Smooth muscle cell of the brain vasculature (primary cell): ENCODE results near the gene NBPF3.
A peak's percentile ranks its signal among the peaks of the same experiment; 100 is the strongest.

Experiments used
- DNase-seq: peaks from one replicate; pipeline ENCODE4 v3.0.0-alpha.2; 2012; ENCODE audit warnings: low read depth, low spot score

The NBPF3 gene

DNA sequence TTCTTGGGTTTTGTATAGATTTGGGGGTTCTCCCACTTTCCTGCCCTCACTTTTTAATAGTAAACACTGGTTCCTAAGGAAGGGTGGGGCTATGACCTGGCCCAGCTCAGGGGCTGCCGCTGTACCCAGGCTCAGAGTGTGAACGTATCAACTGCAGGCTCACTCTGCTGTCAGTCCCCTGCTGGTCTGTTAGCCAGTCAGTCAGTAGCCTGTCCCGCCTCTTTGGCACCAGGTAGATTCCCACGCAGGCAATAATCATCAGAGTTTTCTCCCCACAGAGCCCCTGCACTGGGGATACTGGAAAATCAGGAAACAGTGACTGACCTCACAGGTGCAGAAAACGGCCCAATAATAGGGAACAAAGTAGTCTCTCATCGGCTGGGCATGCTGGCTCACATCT is 54.3 kb downstream of the NBPF3 start:
- no peak for DNase-seq

DNA sequence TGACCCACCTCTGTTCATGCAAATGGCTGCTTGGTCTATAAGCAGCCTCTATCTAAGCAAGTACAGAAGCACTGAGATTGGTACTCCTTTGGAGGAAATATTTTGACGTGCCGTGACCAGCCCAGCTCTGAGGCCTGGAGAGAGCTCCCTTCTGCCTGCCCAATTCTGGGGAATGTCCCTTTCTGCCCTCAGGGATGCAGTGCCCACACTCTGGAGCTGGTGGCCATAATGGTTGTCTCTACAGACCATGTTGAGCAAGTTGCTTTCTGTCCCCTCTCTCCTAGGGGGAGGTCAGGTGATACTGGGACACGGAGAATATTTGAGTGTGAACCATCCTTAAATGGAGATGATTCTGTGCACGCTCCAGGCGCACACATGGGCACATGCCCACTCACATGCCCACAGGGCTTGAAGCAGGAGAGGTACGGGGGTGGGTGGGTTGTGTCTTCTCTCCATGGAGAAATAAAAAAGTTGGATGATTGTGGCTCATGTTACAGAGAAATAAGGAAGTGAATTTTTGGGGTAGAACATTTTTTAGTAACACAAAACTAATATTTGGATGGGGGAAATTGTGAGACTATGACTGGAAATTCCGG is 55.4 kb downstream of the NBPF3 start:
- DNase-seq, result no peak

DNA sequence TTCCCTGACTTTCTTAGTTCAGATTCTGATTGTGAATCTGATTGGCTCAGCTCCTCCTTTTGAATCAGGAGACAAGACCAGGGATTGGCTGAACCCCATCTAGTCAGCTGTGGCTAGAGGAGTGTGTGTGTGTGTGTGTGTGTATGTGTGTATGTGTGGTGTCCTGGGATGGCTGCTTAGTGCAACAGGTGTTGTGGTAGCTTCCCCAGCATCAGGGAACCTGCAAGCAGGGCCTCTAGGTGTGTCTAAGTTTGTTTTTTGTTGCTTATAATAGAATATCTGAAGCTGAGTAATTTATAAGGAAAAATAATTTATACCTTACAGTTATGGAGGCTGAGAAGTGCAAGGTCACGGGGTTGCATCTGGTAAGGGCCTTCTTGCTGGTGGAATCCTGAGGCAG is 56.1 kb downstream of the NBPF3 start:
- DNase-seq, result no peak

DNA sequence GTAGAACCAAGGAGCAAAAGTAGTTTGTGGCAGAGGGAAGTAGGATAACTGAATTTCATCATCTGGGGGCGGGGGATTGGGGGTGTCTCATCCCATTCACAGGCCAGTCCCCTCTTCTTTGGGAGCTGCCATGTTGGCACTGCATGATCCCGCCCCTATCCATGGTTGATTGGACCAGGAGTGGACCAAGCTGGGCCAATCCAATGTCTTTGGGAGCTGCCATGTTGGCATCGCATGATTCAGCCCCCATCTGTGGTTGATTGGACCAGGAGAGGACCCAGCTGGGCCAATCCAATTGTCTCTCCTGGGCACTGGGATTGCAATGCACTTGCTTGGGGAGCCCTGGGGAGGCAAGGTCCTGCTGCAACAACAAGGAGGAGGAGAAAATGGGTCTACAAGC is 56.9 kb downstream of the NBPF3 start:
- DNase-seq, result no peak

DNA sequence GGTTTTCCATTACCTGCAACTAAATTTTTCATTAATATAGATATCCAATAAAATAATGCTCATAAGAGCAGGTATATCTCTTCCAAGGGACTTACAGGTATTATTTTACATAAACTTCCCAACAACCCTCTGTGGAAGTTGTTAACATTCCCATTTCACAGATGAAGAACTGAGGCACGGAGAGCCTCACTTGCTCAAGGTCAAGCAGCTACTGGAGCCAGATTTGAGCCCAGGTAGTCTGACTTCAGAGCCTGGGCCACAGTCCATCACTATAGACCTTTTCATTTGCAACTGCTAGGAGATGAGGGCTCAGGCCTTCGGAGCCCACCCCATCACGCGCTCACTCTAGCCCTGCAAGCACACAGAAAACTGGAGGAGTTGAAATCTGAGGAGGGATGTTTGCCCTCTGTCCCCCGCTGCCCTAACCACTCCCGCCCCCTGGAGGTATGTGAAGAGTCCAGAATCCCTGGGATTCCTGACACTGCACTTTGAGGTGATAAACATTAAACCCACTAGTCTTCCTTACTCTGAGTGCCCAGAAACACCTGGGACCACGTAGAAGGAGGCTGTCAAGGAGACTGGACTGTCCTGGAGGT is 57.6 kb downstream of the NBPF3 start:
- DNase-seq, result no peak

DNA sequence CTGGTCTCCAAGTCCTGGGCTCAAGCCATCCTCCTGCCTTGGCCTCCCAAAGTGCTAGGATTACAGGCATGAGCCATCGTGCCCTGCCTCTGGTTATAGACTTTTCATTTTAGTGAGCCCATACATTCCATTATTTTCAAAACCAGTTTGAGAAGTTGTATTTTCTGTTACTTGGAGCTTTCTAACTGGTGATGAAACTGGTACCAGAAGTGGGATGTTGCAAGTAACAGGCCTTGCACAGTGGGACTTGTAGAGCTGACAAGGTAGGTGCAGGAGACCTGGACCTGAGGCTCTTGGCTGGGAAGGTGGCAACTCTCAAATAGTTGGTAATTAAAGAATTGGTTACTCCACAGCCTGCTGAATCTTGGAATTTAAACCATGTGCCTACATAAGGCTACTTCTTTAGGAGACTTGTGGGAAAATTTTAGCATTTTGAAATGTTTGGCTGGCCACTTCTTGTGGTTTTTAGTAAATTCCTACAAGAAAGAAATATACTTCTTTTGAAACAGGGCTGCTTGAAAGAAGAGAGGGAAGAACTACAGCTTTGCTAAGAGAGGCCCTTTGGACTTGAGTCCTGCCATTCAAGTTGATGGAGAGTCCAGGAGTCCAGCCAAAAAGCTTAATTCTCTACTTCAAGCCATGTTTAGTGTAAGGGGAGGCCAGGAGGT is 59.5 kb downstream of the NBPF3 start:
- no peak for DNase-seq

DNA sequence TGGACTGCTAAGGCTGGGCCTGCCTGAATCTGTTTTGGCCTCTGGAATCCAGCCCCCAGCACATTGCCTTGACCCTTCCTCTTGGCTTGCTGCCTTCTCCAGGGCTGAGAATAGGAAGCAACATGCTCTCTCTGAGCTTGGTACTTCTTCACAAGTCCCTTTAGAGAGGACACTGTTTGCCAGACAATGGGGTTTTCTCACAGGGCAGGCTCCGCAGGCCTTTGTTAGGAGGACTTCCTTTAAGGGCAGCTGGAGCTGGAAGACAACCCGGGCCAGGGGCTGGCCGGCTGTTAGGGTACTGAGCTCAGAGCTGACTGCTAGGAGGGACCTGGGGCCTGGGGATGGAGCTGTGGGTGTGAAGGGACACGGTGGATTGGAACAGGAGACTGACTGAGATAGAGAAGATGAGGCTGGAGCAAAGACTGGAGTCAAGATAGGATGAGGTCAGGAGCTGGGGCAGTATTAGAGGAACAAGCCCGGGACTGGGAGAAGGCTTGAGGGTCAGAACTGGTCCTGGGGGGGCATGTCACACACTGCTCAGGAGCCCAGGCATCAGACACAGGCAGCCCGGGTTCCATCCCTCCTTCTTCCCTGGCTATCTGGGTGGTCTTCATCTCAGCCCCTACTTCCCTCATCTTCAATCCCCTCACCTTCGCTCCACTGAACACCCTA is 63.9 kb downstream of the NBPF3 start:
- no peak for DNase-seq

DNA sequence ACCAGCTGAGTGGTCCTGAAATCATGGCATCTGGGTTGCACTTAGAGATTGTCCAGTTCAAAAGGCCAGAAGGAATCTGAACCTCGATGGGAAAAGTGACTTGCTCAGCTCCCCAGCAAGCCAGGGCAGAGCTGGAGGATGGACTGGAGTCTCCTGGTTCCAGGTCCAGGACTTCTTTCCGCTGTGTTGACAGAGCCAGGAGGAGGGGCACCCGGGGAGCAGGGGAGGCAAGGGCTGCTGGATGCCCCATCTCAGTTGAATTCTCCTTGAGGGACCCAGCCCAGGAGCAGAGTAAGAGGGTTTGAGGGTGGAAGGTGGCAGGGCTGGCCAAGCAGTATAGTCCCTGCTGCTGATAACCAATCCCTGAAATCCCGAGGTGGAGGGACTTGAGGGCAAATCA is 66.9 kb downstream of the NBPF3 start:
- no peak for DNase-seq

DNA sequence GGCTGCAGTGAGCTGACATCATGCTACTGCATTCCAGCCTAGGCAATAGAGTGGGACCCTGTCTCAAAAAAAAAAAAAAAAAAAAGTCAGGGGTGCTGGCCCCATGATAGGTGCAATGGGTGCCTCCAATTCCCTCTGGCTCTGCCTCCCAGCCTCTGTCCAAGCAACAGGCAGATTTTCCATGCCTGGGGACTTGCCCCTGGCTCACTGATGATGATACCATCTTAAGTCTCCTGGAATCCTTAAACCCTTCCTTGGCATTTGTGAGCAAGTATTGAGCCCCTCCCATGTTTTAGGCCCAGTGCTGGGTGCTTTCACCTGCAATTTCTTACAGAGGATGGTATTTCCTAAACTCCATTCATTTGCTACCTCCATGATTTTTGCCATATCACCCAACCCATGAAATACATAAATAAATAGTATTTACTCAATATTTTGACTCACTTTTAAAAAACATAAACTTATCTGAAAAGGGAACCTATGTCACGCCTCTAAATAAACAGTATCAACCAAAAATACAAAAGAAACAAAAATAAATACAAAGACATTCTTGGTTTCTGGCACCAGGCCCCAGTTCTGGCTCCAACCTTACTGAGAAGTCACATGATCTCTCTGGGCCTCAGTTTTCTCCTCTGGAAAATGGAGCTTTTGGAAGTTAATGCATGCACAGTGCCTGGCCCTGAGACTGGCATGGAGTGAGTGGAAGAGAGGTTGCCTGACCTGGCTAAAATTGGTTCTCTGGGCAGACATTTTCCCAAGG is 67.8 kb downstream of the NBPF3 start:
- no peak for DNase-seq

DNA sequence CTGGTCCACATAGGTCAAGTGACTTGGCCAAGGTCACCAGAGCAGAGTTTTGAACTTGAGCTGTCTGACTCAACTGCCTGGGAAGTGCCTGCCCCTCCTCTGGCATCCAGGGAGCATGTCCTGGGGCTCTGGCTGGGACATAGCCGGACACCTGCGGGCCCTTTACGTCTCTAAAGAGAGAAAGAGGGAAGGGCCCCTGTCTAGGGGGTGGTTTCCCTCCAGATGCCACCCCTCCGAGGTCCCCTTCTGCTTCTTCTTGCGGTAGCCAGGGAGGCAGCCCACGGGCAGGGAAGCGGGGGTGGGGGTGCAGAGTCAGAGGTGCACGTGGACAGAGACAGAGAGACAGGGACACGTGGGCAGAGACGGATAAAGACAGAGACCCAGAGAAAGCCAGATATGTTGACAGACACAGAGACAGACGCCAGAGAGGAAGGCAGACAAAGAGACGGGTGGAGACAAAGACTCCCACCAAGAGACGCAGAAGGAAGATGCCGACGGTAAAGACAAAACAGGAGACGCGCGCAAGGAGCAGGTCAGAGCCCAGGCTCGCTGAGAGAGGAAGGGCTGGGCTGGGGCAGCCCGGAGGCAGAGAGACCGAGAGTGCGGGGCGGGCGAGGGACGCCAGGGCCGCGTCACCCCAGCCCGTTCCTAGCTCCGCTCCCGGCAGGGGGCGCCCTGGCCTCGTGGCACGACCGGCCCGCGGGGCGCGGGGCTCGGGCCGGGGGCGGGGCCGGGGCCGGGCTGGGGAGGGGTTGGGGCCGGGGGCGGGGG is 68.8 kb downstream of the NBPF3 start:
- no peak for DNase-seq

DNA sequence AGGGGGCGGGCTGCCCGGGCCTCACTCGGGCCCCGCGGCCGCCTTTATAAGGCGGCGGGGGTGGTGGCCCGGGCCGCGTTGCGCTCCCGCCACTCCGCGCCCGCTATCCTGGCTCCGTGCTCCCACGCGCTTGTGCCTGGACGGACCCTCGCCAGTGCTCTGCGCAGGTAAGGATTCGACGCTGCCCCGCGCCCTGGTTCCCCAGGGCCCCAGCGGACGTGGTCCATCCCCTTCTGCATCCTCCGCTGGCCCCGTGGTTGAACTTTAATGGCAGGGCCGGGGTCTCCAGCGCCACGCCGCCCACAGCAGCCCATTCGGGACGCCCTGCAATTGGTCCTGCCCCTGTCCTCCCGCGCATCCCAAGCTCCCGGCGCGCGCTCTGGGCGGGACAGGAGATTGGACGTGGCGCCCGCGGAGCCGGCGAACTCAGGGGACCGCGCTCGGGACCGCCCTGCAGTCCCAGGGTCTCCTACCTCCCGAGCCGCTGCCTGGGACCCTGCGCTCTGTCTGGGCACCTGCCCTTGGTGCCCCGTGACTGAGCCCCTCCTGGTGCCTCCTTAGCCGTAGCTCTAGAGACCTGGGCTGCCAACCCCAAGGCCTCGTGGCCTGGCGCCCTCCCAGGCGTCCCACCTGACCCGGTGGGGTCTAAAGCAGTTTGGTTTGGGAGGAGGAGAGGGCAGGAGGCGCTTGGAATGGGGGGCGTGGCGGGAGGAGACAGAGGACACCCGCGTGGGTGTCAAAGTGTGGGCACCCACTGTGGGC is 69.6 kb downstream of the NBPF3 start, which contains the start of gene ALPL:
ALPL (plus strand) TSS at position 73 of the 762 bp plus-strand sequence. CDS start 44,659 bp downstream, outside the sequence.
- no peak for DNase-seq

DNA sequence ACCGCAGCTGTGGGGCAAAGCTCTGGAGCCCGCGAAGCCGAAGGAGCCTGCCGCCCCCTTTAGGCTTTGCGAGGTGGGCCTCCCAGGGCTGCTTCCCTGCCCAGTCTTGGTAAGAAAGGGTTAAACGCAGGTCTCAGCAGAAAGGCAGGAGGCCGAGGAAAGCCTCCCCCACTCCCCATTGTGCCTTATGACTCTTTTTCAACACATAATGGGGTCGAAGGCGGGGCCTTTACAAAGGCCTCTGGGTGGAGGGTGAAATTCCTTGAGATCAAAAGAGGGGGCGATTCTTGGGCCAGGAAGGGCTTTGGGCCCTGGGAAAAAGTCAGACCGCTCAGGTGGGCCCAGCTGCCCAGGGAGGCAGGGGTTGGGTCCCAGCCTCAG is 70.2 kb downstream of the NBPF3 start:
- DNase-seq, result no peak

DNA sequence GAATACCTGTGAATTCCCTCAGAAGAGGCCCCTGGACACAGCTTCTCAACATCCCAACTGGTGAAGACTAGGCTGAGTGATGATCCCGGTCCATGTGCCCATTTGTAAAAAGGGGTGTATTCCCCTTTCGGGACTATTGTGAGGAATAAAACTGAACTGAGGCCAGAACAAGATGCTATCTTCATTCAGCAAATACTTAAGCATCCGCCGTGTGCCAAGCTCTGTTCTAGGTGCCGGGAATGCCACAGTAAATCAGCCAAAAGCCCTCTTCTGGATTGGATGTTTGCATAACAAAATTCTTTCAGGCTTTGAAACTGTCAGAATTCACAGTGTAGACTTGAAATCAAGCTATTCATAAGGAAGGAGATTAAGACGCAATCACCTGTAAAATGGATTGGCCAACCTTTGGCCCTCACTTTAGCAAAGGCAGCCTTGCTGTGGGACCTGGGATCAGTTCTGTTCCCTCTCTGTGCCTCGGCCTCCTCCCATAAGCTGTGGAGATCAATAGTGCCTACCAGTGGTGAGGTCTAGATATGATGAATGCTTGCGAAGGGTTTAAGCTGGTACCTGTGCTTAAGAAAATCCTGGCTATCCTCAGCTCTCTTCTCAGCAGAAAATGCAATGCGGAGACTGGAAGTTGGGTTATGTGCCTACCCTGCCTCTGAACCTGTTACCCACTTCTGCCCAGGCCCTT is 71.1 kb downstream of the NBPF3 start:
- DNase-seq, result no peak

DNA sequence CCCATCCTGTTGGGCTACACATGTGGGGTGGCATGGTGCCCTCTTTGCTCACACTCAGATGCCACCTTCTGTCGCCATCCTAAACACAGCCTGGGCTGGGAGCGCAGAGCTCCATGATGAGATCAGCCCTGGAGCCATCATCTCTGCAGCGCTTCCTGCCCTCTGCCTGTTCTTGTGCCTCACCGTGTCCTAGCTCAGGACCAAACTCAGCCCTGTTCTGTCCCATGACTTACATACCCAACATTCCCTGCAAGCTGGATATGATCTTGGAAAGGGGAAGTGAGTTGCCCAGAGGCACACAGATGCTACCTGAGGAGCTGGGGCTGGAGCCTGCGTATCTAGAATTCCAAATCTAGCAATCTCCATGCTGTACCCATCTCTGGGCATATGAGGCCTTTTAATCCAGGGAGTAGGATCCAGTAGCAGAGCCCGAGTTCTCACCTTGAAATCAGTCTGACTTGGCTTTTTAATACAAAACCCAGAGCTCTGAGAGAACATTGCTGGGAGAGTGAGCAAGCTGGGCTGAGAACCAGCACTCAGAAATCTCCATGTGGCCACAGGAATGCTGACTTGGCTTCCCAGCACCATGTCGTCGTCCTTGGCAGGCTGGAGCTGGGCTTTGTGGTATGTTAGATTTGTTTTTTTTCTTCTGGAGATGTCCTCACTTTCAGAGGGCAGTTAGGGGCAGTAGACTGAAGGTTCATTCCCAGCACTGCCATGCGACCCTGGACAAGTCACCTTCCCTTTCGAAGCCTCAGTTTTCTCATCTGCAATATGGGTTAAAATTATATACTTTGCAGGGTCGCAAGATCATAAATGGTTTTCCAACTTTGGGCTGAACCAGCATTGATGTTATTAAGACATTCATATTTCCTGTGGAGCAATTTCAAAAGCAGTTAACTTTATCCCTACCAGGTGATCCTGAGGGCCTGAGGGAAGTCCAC is 71.9 kb downstream of the NBPF3 start:
- peak; percentile 83 for DNase-seq

DNA sequence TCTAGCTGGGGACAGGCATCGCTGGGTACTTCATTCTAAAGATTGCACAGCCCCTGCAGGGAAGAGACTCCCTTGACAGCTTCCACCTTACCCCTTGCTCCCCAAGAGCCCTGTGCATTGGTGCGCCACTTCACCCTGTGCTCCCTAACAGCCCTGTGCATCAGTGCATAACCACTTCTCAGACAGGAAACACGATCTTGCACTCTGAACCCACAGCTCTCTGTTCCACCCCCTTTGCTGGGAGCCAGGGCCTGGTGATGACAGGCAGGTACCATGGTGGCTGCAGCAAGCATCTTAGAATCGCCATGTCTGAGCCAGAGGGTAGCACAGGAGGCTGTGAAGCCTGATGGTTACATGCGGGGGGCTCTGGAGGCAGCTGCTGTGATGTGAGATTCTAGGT is 74.3 kb downstream of the NBPF3 start:
- no peak for DNase-seq

DNA sequence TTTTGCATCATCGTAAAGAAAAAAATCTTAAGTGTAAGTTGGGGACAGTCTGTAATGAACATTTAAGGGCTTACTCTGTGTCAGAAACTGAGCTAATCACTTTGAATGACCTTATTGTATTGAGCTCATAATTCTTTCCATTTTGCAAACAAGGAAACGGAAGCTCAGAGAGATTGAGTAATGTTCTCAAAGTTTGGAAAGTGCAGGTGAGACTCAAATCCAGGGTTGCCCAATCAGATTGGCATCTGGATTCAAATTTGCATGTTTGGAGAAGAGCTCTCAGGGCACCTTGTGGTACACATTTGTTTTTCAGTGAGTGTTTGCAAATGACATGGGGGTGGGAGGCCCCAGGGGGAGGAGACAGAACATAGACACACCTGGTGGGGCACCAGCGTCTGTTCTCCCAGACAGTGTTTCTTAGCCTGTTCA is 77.2 kb downstream of the NBPF3 start:
- no peak for DNase-seq

DNA sequence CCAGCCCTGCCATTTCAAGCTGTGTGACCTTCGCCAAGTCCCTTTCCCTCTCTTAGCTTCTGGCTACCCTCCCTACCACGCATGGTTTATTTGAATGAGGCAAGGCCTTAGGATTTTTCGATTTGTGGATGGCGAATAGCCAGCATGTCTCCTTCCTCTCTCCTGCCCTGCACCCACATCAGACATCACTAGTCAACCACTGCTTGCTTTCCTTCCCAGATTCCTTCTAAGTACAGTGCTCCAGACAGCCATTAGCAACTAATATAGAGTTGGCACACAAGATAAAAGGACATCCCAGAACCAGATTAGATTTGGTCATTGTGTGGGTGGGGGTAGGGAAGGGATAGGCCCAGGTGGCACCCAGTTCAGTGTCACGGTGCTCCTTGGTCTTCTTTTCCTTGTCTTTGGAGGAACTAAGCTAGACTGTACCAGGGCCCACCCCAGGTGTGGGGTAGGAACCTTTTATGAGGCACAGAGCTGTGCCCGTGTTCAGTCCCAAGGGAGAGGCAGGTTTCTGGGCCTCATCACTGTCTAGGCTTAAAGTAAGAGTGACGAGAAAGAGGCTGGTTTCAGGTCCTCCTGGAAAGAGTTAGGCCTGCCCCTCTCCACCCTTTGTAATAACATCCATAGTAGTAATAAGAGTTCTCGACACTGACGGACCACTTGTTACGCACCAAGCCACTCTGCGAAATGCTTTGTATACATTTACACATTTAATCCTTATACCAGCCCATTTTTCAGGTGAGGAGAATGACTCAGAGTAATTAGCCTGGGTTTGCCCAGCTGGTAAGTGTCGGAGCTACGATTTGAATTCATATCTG is 77.9 kb downstream of the NBPF3 start:
- DNase-seq, result no peak
